ENCODE results near the gene CDCP2. TPM values are rescaled to one million over a fixed set of nuclear protein-coding genes. Genes with fewer than 3 reads are reported as not detected.

CDCP2 gene
- total RNA-seq, 1 donor from 2014 or later = not detected

DNA sequence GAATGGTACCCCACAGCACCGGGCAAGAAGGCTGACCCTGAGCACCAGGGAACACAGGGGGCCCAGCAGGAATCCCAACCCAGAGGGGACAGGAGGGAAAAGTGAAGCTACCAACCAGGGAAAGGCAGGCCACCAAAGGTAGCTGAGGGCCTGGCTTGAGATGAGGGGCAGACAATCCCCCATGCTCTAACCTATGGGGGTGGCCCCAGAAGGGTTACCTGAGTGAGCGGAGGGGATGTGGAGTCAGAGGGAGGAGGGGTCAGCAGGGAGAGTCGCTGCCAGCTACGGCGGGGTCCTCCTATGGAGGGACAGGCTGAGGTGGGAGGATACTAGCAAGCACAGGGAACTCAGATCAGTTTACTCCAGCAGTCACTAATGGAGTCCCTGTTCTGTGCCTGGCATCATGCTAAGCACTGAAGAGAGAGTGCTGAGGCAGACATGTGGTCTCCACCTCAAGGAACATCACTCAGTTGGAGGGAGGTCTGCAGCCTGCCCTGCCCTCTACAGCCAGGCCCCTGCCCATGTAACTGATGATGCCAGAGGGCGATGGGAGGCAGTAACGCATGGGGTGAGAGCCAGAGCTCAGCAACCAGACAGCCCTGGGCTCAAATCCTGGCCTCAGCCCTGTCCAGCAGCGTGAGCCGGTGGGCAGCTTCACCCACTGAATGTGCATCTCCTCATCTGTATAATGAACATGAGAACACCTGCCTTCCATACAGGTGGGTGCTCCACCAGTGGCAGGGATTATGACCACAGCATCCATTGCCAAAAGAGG lies 25.7 kb upstream of the CDCP2 start:
- Histone ChIP-seq H3K27me3 (ENCODE audit: control insufficient read depth, insufficient read depth, low read length) (no peaks in the 10 kb centered on the region), H3K36me3 (ENCODE audit: control insufficient read depth, insufficient read depth, low read length) (no peaks in the 10 kb centered on the region), H3K4me3 (ENCODE audit: low read depth, low read length) (no peak overlapping the region)
- DNase-seq (ENCODE audit: low read depth) = no peak
- TF ChIP-seq, protein P1, sequence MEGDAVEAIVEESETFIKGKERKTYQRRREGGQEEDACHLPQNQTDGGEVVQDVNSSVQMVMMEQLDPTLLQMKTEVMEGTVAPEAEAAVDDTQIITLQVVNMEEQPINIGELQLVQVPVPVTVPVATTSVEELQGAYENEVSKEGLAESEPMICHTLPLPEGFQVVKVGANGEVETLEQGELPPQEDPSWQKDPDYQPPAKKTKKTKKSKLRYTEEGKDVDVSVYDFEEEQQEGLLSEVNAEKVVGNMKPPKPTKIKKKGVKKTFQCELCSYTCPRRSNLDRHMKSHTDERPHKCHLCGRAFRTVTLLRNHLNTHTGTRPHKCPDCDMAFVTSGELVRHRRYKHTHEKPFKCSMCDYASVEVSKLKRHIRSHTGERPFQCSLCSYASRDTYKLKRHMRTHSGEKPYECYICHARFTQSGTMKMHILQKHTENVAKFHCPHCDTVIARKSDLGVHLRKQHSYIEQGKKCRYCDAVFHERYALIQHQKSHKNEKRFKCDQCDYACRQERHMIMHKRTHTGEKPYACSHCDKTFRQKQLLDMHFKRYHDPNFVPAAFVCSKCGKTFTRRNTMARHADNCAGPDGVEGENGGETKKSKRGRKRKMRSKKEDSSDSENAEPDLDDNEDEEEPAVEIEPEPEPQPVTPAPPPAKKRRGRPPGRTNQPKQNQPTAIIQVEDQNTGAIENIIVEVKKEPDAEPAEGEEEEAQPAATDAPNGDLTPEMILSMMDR (IDR thresholded peaks at IDR 0.05; ENCODE audit: insufficient read depth, low read length, severe bottlenecking) = no peak
- no peak for FAIRE-seq

GRCh38 chr1:54177726-54178125 lies 24.9 kb upstream of the CDCP2 start:
- TF ChIP-seq, protein P1 (IDR thresholded peaks at IDR 0.05; ENCODE audit: insufficient read depth, low read length, severe bottlenecking) = no peak
- Histone ChIP-seq H3K27me3 (ENCODE audit: control insufficient read depth, insufficient read depth, low read length) (no peaks in the 10 kb centered on the region), H3K4me3 (ENCODE audit: low read depth, low read length) (no peak overlapping the region), H3K36me3 (ENCODE audit: control insufficient read depth, insufficient read depth, low read length) (no peaks in the 10 kb centered on the region)
- no peak for DNase-seq (ENCODE audit: low read depth)
- no peak for FAIRE-seq

DNA sequence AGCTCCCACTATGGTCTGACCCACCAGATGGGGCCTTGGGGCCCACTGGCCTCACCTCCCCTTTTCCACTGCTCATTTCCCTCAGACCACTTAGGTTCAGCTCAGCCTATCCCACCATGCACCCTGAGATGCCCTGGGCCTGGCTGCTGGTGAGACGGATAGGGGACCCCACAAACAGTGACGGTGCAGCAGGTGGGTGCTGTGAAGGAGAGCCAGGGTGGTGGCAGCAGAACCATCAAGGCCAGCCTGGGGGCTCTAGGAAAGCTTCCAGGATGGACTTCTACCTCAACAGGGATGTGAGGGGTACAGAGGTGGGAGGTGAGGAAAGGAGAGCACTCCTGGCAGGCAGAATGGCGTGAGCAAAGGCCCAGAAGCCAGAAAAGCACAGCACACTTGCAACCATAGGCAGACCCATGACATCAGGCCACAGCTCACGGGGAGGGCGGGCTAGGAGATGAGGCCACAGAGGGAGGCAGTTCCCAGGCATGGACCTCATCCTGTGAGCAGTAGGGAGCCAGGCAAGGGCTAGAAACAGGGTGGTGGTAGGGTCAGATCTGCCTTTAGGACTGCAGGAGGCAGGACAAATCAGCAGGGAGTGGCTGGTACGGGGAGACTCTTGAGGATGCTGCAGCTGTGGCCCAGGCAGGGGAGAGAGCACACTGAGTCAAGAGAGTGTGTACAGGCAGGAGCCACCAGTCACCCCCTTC lies 24.0 kb upstream of the CDCP2 start:
- FAIRE-seq (peak; percentile 23), DNase-seq (ENCODE audit: low read depth) (no peak)
- Histone ChIP-seq H3K4me3 (ENCODE audit: low read depth, low read length) (no peak overlapping the region), H3K36me3 (ENCODE audit: control insufficient read depth, insufficient read depth, low read length) (no peaks in the 10 kb centered on the region), H3K27me3 (ENCODE audit: control insufficient read depth, insufficient read depth, low read length) (no peaks in the 10 kb centered on the region)
- TF ChIP-seq, protein P1 (IDR thresholded peaks at IDR 0.05; ENCODE audit: insufficient read depth, low read length, severe bottlenecking) = no peak

DNA sequence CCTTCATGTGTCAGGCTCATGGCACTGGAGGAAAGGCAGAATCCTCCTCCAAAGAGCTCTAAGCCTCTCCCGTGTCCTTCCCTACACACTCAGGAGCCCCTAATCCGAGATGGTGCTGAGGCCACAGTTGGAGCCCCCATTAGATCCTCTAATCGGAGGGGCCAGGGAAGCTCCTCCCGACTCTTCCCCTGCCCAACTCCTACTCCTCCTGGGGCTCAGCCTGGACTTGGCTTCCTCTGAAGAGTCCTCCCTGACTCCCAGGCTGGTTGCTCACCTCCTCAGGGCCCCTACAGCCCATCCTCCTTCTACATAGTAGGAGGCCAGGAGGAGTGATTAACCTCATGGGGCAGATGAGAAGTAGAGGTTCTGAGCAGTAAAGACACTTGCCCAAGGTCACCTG lies 21.3 kb upstream of the CDCP2 start:
- Histone ChIP-seq H3K27me3 (ENCODE audit: control insufficient read depth, insufficient read depth, low read length) (no peaks in the 10 kb centered on the region), H3K36me3 (ENCODE audit: control insufficient read depth, insufficient read depth, low read length) (no peaks in the 10 kb centered on the region), H3K4me3 (ENCODE audit: low read depth, low read length) (no peak overlapping the region)
- TF ChIP-seq, protein P1 (IDR thresholded peaks at IDR 0.05; ENCODE audit: insufficient read depth, low read length, severe bottlenecking) = no peak
- DNase-seq (ENCODE audit: low read depth) (no peak), FAIRE-seq (no peak)

GRCh38 chr1:54173681-54174080 lies 20.9 kb upstream of the CDCP2 start:
- Histone ChIP-seq H3K36me3 (ENCODE audit: control insufficient read depth, insufficient read depth, low read length) (no peaks in the 10 kb centered on the region), H3K4me3 (ENCODE audit: low read depth, low read length) (no peak overlapping the region), H3K27me3 (ENCODE audit: control insufficient read depth, insufficient read depth, low read length) (no peaks in the 10 kb centered on the region)
- DNase-seq (ENCODE audit: low read depth) (no peak), FAIRE-seq (no peak)
- TF ChIP-seq, protein P1 (IDR thresholded peaks at IDR 0.05; ENCODE audit: insufficient read depth, low read length, severe bottlenecking) = no peak

Measured in bronchial epithelial cell (primary cell).